Measurements from ENCODE around the gene ZSCAN18. TPM values are rescaled to one million over a fixed set of nuclear protein-coding genes. Genes with fewer than 3 reads are reported as not detected.

The ZSCAN18 gene
- total and polyA plus RNA-seq, 2 of the 13 experiments (the other 11 are each of a cell fraction or from before 2014, with no cell fraction given): not detected

- H3K79me2 ChIP-seq (ENCODE audit: insufficient read depth, low read length): no peaks in the 10 kb centered on the region
- H3K27ac ChIP-seq (ENCODE audit: extremely low read length, insufficient read depth, low read length): no peak overlapping the region
- H3K9me3 ChIP-seq (ENCODE audit: low read length): peaks cover 89% of the 10 kb centered on the region
- WGBS (ENCODE audit: low lambda C conversion rate): 53% methylated on average over 3 of the region's 10 CpGs
- H3K4me2 ChIP-seq (ENCODE audit: low read depth, low read length): no peak overlapping the region
- intact Hi-C loops (cut with micrococcal nuclease; ENCODE audit: unreplicated experiment) (no loop called here), in situ Hi-C loops (cut with HindIII; ENCODE audit: extremely low pct_ligation_motif_present, low pct_unique_long_range_greater_than_20kb) (no loop called here)
- H3K9ac ChIP-seq (ENCODE audit: insufficient read depth, low read depth, low read length): no peak overlapping the region
- ChIA-PET POLR2A (no interaction called here), CTCF (ENCODE audit: low intra/inter-chr PET ratio, low total read pairs) (no interaction called here)
- H3K27me3 ChIP-seq (ENCODE audit: control insufficient read depth in 1 of 2, insufficient read depth in 2 of 2, low read length in 2 of 2): no peaks in the 10 kb centered on the region
- no peaks in the 10 kb centered on the region for H3K4me1 ChIP-seq (ENCODE audit: insufficient read depth, low read length)
- no peak for ATAC-seq
- no peak overlapping the region for H2AFZ ChIP-seq (ENCODE audit: low read length)
- no peaks in the 10 kb centered on the region for H4K20me1 ChIP-seq (ENCODE audit: insufficient read depth, low read length)
- no peak for FAIRE-seq
- DNase-seq (ENCODE audit: low spot score): no peak
- H3K36me3 ChIP-seq (replicated peaks in 1 of 2; ENCODE audit: control insufficient read depth in 1 of 2, insufficient read depth in 2 of 2, low read length in 2 of 2): no peaks in the 10 kb centered on the region
- no peak overlapping the region for H3K4me3 ChIP-seq (replicated peaks in 1 of 3; ENCODE audit: insufficient read depth in 1 of 3, low read depth in 2 of 3, low read length in 3 of 3)
- no TSS peak for BruUV-seq (replicated peaks)
- TF ChIP-seq HHEX (CRISPR knock-in tag; IDR thresholded peaks at IDR 0.05) (no peak), DMTF1 (CRISPR knock-in tag; IDR thresholded peaks at IDR 0.05) (no peak), MYNN (CRISPR knock-in tag; IDR thresholded peaks at IDR 0.05; ENCODE audit: low read depth) (no peak), ZNF782 (CRISPR knock-in tag; IDR thresholded peaks at IDR 0.05; ENCODE audit: borderline replicate concordance) (no peak), ZC3H4 (CRISPR knock-in tag; IDR thresholded peaks at IDR 0.05; ENCODE audit: borderline replicate concordance) (no peak), ZBTB44 (CRISPR knock-in tag; IDR thresholded peaks at IDR 0.05) (no peak), TEF (CRISPR knock-in tag; IDR thresholded peaks at IDR 0.05) (no peak), PAWR (CRISPR knock-in tag; IDR thresholded peaks at IDR 0.05; ENCODE audit: borderline replicate concordance) (no peak), ZNF276 (CRISPR knock-in tag; IDR thresholded peaks at IDR 0.05; ENCODE audit: low read depth) (no peak), ZSCAN5A (CRISPR knock-in tag; IDR thresholded peaks at IDR 0.05; ENCODE audit: borderline replicate concordance) (no peak), GTF3A (CRISPR knock-in tag; conservative IDR thresholded peaks at IDR 0.05) (no peak), MTA1 (CRISPR knock-in tag; IDR thresholded peaks at IDR 0.05; ENCODE audit: borderline replicate concordance) (no peak), ZSCAN25 (CRISPR knock-in tag; IDR thresholded peaks at IDR 0.05) (no peak)
Observed at GRCh38 chr19:58095328-58095727, 2.7 kb downstream of the ZSCAN18 start.
